Activated CD4-positive, alpha-beta T cell treated with anti-CD3 and anti-CD28 coated beads, Interleukin-2, amount 50 U/mL, for 24 hours (primary cell): ENCODE measurements around the gene B4GALT3.

Experiments used
- DNase-seq, 2 donors: peaks; one replicate each; pipeline ENCODE4 v3.0.0-alpha.2; 2020; ENCODE audit warnings: low read depth in 1 of 2, low spot score in 1 of 2

Gene B4GALT3

DNA sequence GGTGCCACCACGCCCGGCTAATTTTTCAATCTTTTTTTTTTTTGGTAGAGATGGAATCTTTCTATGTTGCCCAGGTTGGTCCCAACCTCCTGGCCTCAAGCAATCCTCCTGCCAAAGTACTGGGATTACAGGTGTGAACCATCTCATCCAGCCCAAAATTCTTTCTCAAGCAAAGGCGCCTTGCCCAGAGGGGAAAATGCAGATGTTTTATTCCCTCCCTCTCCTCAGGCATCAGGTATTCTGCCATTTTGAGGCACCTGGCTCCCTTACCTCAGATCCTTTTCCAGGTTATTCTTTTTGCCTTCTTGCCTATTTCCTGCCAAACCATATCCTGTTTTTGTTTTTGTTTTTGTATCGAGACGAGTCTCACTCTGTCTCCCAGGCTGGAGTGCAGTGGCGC is 11.1 kb upstream of the B4GALT3 start:
- no peak for DNase-seq

- DNase-seq = no peak
Observed at GRCh38 chr1:161187311-161187710, 10.0 kb upstream of the B4GALT3 start.

- DNase-seq = no peak
Observed at GRCh38 chr1:161185732-161186311, 8.5 kb upstream of the B4GALT3 start.

GRCh38 chr1:161185282-161185682 is 8.0 kb upstream of the B4GALT3 start:
- peak in 1 of 2 donors; percentile 64 for DNase-seq

GRCh38 chr1:161182214-161182613 is 4.9 kb upstream of the B4GALT3 start:
- DNase-seq = peak; percentile 20 to 68

GRCh38 chr1:161180639-161181038 is 3.3 kb upstream of the B4GALT3 start:
- DNase-seq = no peak

DNA sequence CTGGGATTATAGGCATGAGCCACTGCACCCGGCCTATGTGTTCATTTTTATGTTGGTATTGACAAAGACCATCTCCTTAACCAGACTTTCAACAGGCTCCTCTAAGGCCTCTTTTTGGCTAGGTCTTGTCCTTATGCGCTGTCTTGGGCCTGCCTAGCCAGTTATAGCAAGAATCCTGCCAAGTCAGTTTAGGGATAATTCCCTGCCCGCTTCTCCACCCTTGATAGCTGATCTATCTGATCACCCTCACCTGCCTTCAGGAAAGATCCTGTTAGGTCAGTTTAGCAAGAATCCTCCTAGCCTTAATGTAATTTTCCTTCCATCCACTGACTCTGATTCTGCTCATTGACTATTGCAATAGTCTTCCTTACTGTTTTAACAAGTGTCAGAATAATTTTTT is 2.4 kb upstream of the B4GALT3 start:
- no peak for DNase-seq

- DNase-seq = no peak
Observed at GRCh38 chr1:161177936-161178244, 583 bp upstream of the B4GALT3 start.

GRCh38 chr1:161176468-161177111 is 717 bp downstream of the B4GALT3 start:
- no peak for DNase-seq

DNA sequence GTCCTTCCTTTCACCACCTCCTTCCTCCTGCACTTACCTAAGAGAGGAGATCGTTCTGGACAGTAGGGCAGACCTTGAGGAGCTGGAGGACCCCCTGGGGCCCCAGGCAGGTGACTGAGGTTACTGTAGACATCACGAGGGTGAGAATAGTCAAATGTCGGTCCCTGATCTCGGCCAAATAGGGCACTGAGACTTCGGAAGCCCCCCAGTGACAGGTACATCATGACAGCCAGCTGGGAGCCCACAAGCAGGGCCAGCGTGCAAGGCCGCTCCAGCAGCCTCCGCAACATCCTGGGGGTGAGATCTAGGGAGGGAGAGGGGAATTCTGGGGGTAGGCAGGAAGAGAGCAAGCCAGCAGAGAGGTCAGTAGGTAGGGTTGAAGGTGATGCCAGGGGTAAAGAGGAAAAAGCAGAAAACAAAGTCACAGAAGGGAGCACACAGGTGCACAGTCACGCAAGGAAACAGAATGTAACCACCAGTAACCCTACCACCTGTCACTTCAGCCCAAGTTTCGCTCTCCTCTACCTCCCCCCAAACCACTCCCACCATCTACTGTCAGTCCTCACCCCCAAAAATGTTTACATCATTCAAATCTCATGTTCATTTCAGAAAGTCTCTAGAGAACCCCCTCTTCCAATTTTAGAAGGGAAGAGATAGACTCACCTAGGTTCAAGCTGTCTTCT is 1.4 kb downstream of the B4GALT3 start:
- no peak for DNase-seq

DNA sequence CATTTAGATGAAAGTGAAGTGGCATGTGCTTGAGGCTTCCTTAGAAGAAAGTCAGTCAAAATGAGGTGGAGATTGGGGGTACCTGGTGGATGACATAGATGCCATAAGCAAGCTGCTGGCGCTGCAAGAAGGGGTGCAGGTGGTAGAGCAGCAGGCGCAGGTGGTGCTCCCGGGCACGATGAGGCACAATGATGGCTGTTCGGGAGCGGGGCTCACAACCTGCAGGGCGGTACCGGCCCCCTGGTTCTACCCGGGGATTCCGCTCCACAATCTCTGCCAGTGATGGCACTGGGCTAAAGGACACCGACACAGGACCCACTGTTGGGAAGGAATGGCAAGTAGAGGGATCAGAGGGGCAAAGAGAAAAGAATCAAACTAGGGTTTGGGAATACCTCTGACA is 2.4 kb downstream of the B4GALT3 start:
- DNase-seq = no peak

GRCh38 chr1:161173711-161174110 is 3.6 kb downstream of the B4GALT3 start:
- no peak for DNase-seq

- no peak for DNase-seq
Observed at GRCh38 chr1:161172776-161173376, 4.4 kb downstream of the B4GALT3 start.

DNA sequence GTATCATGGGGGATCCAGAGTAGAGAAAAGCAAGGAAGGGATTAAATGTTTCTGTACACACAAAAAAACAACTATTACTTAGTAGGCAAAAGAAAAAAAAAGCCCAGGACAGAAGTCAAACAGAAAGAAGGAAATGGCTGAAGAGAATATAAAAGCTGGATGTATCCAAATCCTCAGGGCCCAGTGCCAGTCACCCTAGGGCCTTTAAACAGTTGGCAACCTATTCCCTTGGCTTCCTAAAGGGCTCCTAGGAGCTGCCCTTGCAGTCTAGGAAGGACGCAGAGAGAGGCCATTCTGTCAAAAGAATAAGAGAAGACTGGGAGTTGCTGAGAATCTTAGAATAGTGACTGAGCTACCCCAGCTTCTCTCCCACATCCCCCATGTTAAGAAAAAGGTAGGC is 5.0 kb downstream of the B4GALT3 start:
- no peak for DNase-seq

- DNase-seq = no peak
Observed at GRCh38 chr1:161171696-161172095, 5.6 kb downstream of the B4GALT3 start.

GRCh38 chr1:161171191-161171590 is 6.1 kb downstream of the B4GALT3 start:
- DNase-seq = no peak

GRCh38 chr1:161168906-161169305 is 8.4 kb downstream of the B4GALT3 start:
- no peak for DNase-seq

DNA sequence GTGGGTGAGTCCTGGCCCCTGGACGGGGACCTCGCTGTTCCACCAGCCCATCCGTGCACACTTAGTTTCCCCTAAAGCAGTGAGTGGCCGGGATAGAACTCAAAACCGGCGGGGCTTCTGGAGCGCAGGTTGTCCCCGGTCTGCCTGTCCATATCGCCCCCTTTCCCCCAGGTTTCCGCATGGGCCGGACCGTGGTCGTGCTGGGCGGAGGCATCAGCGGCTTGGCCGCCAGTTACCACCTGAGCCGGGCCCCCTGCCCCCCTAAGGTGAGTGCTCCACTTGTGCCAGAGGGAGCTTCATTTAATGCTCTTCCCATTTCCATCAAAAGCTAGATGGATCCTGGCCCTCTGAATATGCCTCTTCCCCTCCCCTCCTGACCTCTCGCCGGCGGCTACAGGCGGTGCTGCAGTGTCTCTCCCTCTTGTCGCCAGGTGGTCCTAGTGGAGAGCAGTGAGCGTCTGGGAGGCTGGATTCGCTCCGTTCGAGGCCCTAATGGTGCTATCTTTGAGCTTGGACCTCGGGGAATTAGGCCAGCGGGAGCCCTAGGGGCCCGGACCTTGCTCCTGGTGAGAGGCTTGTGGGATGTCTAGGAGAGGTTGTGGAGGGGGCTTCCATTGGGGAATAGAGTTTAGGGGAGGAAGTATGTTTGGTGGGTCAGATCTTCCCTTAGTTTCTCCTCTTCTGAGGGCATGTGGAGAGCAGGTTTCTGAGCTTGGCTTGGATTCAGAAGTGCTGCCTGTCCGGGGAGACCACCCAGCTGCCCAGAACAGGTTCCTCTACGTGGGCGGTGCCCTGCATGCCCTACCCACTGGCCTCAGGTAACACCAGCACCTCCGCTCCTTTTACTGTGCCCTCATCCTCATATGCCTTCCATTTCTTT is 10.4 kb downstream of the B4GALT3 start:
- DNase-seq = no peak

DNA sequence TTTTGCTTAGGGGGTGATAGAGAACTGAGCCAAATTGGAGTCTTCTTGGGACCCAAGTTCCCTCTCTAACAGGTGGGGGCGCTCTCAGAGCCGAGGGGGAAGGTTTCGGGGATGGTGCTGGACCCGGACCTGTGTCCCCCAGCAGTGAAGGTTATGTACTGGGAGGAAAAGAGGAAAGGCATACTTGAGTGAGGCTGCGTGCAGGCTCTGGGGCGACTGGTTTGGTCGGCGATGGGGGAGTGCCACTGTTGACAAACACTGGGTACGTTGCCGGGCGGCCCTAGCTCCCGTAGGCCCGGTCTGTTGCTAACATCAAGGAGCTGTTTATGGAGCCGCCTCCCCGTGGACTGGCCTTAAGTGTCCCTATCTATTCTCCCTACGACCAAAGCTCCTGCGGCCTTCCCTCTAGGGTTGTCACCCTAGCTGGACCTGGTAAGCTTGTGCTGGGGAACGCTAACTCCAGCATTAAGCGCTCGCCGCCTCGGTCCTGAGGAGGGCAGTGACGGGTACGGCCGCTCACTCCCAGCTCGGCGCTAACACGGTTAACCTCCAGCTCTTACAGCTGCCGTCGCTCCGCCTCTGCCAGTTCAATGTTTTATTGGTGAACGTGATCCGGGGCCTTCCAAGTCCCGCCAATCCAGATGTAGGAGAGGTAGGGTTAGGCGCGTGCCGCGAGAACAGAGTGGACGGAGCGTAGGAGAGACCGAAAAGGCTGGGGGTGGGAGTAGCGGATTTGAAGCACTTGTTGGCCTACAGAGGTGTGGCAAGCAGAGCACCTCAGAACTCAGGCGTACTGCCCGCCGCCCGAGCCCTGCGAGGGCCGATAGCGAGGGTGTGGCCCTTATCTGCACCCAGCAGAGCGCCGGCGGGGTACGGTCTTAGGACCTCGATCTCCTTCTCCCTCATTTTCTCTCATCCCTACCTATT is 11.3 kb downstream of the B4GALT3 start, which contains the start of gene PPOX:
Gene PPOX, plus strand, starts transcription at position 685 of the 927 bp plus-strand sequence. CDS start 422 bp downstream, outside the sequence.
- peak; percentile 67 to 92 for DNase-seq
